Esophagus squamous epithelium (tissue), 4 donors: ENCODE data around the gene NLGN4X.

Source experiments
- POLR2A ChIP-seq, 4 donors: fragments of 450-650 bp; IDR thresholded peaks; one replicate each; pipeline ENCODE4 v1.6.1; 2017; ENCODE audit warnings: antibody characterized with exemption in 4 of 4, mild to moderate bottlenecking in 4 of 4, moderate library complexity in 3 of 4
- TF ChIP-seq, protein P1 (sequence below), 6 experiments: fragments of 450-650 bp in 4 of 6; fragments of 200-600 bp in 2 of 6; sonication (generic) in 2 of 6; IDR thresholded peaks; one replicate each; pipeline ENCODE4 v1.5.1; 2016 to 2019; ENCODE audit warnings: antibody characterized with exemption in 6 of 6, mild to moderate bottlenecking in 4 of 6, moderate library complexity in 4 of 6

DNA sequence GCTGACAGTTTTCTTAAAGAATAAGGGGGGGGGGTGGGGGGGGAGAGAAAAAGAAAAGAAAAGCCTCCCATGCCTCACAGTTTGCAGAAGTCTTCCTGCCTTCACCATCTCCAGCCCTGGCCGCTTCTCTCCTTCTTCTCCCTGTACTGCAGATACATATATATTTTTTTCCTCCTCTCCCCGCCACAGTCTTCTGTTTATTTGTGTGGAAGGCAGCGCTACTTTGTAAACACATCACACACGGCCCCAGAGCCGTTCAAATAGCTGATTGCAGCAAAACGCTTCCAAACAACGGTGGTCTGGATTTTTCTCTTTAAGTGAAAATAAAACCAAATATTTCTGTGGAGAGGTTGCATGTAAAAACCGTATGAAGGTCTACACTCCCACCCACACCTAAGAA, 732 bp downstream of the NLGN4X start:
- TF ChIP-seq POLR2A (IDR thresholded peaks at IDR 0.05) = no peak
- TF ChIP-seq, protein P1, sequence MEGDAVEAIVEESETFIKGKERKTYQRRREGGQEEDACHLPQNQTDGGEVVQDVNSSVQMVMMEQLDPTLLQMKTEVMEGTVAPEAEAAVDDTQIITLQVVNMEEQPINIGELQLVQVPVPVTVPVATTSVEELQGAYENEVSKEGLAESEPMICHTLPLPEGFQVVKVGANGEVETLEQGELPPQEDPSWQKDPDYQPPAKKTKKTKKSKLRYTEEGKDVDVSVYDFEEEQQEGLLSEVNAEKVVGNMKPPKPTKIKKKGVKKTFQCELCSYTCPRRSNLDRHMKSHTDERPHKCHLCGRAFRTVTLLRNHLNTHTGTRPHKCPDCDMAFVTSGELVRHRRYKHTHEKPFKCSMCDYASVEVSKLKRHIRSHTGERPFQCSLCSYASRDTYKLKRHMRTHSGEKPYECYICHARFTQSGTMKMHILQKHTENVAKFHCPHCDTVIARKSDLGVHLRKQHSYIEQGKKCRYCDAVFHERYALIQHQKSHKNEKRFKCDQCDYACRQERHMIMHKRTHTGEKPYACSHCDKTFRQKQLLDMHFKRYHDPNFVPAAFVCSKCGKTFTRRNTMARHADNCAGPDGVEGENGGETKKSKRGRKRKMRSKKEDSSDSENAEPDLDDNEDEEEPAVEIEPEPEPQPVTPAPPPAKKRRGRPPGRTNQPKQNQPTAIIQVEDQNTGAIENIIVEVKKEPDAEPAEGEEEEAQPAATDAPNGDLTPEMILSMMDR (IDR thresholded peaks at IDR 0.05) = no peak
